Activated T-cell treated with anti-CD3 and anti-CD28 coated beads, Interleukin-2, amount 50 U/mL, for 48 hours (primary cell): ENCODE measurements around the gene FASTK.
A peak's percentile ranks its signal among the peaks of the same experiment; 100 is the strongest.

Source experiments
- DNase-seq, 2 experiments: peaks; one replicate each; pipeline ENCODE4 v3.0.0-alpha.2; 2020

FASTK gene

DNA sequence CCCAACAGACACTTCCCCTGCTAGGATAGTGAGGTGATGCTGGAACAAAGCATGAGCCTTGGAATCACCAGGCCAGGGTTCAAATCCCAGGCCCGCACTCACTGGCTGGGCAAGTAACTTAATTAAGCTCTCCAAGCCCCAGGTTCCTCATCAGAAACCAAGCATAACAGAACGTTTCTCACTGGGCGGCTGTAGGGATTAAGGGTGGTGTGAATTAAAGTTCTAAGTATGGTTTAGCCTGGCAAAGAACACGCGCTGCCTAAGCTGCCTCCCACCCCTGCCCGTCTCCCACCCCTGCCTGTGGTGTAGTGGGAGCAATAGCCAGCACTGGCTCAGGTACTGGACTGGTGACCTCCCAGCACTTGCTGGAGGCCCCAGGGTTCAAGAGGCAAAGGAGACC, 15.6 kb downstream of the FASTK start:
- no peak for DNase-seq

DNA sequence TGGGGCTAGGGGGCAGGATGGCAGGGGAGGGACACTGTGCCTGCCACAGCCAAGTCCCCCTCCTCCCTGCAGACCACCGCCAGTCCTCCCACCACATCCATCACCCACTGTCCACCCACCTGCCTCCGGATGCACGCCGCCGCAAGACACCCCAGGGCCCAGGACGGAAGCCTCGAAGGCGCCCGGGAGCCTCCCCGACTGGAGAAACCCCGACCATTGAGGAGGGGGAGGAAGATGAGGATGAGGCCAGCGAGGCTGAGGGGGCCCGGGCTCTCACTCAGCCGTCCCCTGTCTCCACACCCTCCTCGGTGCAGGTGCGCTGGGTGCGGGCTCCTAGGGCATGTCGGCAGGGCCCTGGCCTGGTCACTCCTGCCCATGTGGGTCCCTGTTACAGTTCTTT, 16.2 kb downstream of the FASTK start:
- DNase-seq = no peak

DNA sequence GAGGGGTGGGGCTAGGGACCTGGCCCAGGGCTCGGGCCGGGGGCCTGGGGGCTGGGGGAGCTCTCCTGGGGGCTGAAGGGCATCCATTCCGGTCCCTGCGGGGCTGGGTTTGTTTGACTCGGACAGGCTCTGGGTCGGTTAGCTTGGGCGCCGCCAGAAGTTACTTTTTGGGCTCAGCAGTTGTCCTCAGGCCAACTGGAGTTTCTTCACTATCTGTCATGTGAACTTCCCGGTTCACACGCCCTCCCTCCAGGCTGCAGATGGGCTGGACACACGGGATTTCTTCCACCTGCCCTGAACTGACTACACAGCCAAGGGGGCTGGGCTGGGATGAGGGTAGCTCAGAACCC, 17.4 kb downstream of the FASTK start:
- DNase-seq = no peak

DNA sequence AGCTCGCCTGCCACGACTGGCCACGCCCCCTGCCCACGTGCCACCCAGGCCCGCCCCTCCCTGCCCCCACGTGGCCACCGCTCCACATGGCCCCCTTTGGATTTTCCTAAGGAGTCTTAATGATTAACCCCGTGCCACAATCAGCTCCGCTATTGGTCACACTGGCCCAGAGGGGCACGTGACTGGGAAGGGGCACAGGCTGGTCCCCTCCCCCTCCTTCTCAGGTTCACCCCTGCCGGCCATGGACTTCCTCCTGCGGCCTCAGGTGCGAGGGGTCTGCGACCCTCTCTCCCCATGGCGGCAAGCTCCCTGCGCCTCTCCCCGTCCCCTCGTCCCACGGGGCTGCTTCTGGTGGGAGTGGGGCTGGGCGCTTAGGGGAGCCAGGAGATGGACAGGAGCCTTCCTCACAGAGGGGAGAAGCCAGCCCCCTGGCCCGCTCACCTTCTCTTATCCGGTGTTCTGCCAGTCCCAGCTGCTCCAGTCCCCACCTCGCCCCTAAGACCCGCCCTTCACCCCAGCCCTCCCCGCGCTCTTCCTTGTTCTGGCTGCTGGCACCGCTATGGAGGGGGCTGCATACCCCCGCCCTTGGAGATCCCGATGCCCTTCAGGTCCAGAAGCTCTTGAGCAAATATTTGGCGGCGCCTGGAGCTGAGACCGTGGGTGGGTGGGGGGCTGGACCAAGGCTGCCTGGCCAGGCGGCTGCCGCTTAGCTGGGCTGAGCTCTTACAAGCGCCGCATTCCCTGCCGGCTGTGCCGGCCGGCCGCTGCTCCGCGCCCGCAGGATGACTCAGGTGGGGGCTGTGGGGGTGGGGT, 18.0 kb downstream of the FASTK start:
- DNase-seq = no peak

DNA sequence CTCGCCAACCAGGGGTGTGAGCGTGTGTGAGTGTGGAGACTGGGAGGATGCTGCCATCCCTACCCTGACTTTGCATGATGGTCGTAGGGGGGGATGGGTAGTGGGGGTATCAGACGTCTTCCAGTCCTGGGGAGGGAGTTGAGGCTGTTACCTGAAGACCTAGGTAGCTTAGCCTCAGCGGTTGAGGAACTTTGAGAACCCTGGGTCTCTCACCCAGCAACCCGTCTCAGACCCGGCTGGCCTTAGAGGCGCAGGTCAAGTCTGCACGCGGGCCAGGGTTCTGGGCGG, 18.6 kb downstream of the FASTK start:
- DNase-seq = no peak

DNA sequence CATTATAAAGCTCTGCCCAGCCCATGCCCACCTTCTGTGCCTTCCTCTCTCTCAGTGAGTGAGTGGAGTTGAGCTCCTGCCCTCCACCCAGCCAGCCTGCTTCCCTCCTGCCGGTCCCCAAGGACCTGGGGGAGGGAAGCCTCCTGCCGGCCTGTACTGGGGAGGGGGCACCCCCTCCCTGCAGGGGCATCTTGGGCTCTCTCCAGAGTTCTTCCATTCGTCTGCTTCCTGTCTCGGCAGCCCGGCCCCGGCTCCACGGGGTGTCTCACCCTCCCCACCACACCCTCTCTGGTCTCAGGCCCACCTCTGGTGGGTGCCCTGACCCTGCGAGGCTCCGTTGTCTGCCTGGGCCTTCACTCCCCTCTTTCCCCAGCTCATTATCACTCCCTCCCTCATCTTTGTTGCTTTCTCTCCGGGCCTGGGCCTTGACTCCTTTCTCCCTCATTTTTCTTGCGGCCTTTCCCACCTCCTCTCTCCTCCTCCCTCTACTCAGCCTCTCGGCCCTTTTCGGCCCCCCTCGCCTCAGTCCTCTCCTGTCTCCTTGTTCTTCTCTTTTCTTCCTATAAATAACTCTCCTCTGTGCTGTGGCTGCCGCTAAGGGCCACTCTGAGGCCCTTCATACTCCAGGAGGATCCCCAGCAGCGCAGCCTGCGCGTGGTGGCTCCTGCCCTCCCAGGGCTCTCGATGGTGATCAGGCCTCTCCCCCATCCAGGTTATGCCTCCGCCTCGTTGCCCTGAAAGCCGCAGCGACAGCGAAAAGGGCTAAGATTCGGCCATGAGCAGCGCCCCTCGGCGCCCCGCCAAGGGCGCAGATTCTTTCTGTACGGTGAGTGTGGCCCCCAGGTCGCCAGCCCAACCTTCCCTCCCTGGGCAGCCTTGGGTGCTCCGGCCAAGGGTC, 19.1 kb downstream of the FASTK start:
- no peak for DNase-seq

DNA sequence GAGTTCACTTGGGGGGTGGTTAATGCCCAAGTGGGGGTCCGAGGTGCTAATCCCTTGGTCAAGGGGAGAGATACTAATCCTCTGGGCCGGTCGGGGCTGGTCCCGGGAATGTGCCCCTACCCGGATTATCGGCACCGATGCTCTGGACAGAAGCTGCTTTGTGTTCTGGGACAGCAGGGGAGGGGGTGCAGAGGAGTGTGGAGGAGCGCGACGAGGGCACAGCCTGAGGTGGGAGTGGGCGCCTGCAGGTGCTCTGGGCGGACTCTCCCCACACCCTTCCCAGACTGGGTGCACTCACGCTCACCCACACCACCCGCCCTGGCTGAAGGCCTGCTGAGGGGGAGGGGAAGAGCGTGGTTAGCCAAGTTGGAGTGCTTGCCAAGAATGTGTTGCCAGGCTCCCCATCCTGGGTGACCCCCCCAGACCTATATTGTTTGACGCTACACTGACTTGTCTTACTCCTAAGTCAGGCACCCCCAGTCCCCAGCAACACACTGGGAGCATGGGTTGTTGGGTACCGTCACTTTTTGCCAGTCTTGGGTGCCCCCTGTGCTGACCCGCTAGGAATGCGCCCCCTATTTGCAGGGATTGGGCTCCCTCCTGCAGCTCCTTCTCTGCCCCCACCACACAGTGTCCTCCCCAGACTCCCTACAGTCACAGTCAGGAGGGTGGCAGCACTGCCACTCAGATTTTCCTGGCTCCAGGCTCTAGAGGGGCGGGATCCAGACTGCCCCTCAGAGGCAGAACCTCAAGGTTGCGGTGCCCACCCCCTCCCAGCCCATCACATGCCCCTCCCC, 20.0 kb downstream of the FASTK start:
- peak; percentile 40 to 53 for DNase-seq

DNA sequence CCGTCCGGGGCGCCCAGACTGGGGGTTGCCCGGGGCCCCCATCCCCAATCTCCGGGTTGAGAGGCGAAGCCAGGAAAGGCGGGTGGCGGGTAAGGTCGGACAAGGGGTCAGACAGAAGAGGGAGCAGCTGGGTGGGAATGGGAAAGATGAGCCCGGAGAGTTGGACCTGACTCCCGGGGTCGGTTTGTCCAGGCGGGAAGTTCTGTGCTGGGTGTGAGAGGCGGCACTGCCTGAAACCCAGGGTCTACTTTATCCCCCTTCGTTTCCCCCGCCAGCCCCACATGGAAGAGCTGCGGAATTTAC, 20.5 kb downstream of the FASTK start:
- no peak for DNase-seq

DNA sequence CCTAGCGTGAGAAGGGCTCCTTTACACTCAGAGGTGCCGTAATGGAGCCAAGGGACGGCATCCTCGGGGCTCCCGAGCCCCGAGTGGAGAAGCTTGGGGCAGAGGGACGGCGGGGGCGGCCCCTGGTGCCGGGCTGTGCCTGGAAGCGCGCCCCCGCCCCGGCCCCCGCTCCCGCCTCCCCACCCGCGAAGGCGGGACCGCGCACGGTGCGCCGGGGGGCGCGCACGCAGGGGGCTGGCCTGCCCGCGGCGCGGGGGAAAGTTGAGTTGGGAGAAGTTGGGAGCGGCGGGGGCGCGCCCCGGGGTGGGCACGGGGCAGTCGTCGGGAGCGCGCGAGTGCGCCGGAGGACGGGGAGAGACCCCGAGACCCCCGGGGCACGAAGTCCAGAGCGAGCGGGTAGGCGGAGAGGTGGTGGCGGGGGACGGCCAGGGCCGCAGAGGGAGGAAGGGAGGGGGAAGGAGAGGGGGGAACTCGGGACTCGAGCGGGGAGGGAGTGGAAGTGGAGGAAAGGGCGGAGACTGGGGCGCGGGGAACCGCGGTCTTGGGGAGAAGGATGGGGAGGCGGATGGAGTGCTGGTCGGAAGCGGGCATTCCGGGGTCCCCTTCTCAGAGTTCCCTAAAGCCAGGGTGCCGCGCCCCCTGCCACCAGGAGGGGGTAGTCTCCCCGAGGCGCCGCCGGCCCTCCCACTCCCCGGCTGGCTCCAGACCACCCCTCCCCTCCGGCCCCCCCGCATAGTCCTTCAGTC, 21.1 kb downstream of the FASTK start, which contains the start of gene SLC4A2:
Gene SLC4A2 (plus strand): TSS at position 223 of the 746 bp plus-strand sequence. CDS start 2,399 bp downstream, outside the sequence.
- DNase-seq = peak; percentile 81 to 84

DNA sequence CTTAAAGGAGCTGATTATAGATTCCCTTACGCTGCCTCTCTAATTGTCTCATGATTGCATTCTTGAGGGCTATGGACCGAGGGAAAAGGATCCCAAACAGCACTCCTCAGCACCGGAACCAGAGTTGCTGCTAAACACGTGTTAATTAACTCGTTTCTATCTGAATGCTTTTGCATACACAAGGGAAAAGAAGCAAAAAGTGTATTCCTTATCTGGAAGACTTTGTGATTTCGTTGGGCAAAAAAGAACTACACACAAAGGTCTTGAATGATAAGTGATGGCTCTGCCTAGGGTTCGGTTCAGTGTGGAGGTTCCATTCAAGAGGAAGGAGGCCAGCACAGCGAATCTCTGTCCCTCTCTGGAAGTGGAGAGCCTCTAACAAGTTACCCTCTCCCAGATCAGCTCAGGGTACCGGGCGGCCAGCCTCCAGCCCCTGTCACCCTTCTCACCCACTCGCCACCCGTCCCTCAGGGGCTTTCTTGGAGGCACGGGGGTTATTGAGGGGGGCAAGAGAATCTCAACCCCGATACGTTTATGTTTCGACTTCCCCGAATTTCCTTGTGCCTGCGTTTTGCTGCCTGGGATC, 21.7 kb downstream of the FASTK start:
- peak in 1 of 2 experiments; percentile 62 for DNase-seq

DNA sequence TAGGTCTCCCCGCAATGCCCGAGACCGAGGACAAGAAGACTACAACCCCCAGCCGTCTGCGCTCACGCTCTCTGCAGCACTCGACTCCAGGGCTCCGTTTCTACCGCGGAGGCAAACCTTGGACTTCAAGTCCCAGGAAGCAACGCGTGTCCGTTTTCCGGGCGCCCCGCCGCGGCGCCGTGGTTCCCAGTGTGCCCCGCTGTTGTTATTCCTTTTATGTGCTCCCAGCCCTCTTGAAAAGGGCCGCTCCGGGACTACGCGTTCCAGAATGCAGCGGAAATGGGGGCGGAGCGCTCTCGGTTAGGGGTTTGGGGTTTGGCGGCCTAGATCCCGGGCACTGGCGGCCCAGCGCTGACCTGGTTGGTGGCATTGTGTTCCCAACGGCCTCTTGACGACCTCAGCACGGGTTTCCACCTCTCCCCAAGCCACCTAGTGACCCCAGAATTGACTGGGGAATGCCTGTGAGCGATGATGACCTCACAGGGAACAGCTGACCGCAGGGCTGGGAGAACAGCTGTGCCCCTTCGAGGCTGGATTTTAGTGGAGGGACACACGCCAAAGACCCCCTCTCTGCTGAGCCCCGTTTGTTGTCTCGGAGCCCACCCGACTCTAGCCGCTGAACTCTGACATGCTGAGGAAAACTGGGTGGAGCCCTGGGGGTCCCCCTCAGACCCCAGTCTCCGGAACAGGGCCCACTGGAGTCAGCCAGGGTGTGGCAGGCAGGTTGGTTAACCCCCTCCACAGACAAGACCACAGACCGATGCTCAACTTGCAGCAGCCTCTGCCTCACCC, 22.4 kb downstream of the FASTK start:
- DNase-seq = peak; percentile 97

DNA sequence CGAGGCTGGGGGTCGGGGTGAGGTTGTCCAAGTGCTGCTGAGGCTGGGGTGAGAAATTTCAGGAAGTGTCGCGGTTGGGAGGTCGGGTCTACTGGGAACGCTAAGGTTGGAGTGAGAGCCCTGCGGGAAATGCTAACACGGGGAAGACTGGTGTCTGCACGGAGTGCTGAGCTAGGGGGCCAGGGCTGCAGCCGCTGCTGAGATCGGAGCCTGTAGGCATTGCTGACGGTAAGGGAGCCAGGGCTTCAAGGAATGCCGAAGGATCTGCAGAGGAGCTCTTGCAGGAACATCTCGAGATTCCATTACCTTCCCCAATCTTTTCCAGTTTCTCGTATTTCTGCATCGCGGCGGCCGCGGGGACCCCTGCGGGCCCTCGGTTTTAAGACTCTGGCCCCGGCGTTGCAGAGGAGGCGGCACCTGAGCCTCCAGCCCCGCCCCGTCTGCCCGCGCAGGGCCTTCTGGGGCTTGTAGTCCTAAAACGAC, 23.1 kb downstream of the FASTK start, which contains the start of gene CDK5:
Gene CDK5 (minus strand): TSS at position 392 of the 483 bp plus-strand sequence. CDS start 49 bp downstream, at position 343.
- no peak for DNase-seq

DNA sequence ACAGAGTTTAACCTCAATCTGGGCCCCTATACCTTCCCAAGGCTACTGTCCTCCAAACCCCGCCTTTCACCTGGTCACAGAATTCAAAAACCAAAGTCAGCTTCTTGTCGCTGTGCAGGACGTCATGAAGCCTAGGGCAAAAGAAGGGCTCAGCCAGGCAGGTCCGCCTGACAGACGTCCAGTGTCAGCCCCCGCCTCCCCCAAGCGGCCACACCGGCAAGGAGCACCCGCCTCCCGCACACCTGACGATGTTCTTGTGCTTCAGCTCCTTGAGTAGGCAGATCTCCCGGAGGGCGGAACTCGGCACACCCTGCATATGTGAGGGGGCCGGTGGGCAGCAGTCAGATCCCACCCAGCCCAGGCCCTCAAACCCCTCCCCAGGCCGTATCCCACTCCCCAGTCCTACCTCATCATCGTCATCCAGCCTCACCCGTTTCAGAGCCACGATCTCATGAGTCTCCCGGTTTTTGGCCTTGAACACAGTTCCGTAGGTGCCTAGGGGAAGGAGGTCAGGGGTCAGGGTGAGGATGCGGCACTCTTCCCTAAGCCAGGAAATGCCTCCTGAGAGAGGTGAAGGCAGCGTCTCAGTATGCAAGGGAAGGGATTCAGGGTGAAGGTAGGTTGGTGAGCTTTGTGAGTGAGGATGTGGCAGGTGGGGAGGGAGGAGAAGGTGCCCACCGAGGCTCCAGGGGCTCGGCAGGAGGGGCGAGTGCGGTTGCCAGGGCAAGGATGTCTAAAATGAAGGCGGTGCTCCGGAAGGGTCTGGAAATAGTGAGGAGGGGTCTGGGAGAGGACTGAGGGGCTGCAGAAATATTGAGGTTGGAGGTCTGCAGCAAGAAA, 23.7 kb downstream of the FASTK start:
- DNase-seq = no peak

DNA sequence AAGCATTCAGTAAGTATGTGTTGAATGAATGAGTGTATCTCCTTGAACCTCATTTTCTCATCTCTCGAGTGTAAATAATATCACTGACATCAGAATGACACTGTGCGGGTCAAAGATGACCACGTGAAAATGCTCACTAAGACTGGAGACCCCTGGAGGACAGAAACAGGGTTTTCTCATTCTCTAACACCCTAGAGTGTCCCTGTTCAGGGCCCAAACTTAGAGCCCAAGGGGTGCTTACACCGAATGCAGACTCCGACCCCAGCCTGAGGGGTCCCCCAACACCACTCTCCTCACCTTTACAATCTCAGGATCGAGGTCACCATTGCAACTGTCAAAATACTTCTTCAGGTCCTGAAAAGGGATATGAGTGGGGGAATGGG, 24.3 kb downstream of the FASTK start:
- no peak for DNase-seq

DNA sequence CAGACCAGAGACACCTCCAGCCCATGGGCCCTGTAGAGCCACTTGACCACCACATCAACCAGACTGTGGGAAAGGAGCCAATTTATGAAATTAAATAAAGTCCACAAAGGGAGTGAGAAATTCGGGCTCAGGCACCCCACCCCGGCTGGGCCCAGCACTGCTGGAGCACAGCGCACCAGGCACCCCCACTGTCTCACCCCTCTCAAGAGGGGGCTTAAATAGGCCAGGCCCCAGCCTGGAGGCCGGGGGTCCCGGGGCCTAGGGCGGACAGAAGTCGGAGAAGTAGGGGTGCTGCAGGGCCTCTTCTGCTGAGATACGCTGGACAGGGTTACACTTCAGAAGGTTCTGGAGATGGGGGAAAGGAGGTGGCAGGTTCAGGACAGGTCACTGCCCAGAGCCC, 26.9 kb downstream of the FASTK start:
- DNase-seq = no peak

DNA sequence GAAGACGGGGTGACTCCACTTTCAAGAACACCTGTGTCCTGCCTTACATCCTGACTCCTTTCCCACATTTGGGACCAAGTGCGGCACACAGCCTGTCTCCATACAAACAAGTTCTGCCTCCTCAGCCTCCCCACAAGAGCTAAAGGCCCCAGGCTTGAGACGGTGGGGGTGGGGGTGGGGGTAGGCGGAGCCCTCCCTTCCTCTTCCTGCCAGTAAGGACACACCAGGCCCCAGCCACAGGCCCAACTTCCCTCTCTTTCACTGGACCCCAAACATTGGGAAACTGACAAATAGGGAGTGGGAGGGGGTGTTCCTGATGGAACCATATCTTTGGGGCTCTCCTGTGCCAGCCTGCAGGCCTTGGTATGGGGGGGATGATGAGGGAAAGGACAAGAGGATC, 27.5 kb downstream of the FASTK start:
- DNase-seq = no peak

DNA sequence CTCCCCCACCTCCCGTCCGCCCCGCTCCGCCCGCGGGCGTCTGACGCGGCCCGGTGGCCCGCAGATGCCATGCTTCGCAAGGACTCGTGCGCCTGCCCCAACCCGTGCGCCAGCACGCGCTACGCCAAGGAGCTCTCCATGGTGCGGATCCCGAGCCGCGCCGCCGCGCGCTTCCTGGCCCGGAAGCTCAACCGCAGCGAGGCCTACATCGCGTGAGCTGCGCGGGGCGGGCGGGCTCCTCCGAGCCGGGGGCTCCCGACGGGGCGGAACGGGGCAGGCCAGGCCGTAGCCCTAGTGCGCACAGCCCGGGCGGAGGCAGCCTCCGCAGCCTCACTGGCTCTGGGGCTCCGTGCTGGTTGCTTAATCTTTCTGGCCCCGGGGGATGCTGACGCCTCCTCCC, 29.5 kb downstream of the FASTK start:
- peak; percentile 58 to 68 for DNase-seq

DNA sequence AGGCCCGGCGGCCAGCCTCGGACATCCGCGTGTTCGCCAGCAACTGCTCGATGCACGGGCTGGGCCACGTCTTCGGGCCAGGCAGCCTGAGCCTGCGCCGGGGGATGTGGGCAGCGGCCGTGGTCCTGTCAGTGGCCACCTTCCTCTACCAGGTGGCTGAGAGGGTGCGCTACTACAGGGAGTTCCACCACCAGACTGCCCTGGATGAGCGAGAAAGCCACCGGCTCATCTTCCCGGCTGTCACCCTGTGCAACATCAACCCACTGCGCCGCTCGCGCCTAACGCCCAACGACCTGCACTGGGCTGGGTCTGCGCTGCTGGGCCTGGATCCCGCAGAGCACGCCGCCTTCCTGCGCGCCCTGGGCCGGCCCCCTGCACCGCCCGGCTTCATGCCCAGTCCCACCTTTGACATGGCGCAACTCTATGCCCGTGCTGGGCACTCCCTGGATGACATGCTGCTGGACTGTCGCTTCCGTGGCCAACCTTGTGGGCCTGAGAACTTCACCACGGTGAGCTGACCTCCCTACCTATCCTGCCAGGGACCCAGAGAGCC, 31.6 kb downstream of the FASTK start:
- DNase-seq = no peak

DNA sequence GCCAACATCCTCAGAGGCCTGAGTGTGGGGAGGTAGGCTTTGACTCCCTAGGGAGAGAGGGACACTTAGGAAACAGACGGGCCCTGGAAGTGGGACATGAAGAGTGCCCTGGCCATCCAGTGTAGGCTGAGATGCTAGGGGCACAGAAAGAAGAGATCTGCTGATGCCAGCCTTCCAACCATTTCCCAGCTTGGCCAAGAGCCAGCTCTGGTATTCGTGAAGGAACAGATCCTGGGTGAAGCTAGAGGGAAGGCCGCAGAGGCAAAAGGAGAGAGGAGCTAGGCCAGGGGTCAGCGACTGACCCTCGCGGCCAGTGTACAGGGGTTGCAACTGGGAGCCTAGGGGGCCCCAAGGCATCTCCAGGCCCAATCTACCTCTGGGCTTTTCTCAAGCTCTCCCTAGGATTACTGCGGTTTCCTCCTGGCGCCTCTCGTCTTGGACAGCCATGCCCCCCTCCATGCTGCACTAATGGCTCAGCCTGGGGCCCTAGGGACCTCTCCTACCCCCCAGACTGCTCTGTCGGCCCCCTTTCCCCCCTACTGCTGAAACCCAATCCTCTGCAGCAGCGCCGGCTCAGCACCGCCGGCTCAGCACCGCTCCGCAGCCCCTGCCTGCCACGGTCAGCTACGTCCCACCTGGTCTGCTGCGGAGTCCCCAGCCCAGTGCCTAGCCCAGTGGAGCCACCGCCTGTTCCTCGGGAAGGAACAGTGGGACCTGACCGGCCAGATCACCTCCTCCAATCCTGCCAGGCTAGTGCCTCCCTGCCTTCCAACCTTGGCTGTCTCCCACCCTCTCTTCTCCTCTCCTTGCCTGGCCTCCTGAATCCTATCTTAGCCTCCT, 32.4 kb downstream of the FASTK start, which contains the start of gene ASIC3:
Gene ASIC3 (plus strand): TSS at position 556 of the 840 bp plus-strand sequence. CDS start 355 bp downstream, outside the sequence.
- no peak for DNase-seq
